OCI-LY1 (cell line): ENCODE measurements around the gene FTL.
"Not testable (repeated sequence)": the region's sequence is repeated elsewhere in the genome, so short reads cannot be mapped to it uniquely, and the experiment has no call there.

Experiments
- H2AFZ ChIP-seq: fragments of 200-600 bp; sonication (generic), shearing (Covaris generic); 2 replicates; pipeline ENCODE4 v1.6.0; 2014; ENCODE audit warnings: antibody characterized with exemption, mild to moderate bottlenecking, low read length
- H3F3A ChIP-seq: fragments of 200-600 bp; sonication (generic), shearing (Covaris generic); 2 replicates; pipeline ENCODE4 v1.6.0; 2014; ENCODE audit warnings: mild to moderate bottlenecking, antibody characterized with exemption, low read length, moderate library complexity; ENCODE audit not compliant: insufficient read depth
- H3K27ac ChIP-seq: fragments of 200-600 bp; sonication (generic); 2 replicates; pipeline ENCODE4 v1.5.1; 2014; ENCODE audit warnings: low read length, mixed run types, mild to moderate bottlenecking, low read depth; ENCODE audit not compliant: poor library complexity, severe bottlenecking
- H3K27me3 ChIP-seq: fragments of 200-600 bp; sonication (generic); 2 replicates; pipeline ENCODE4 v1.6.0; 2014; ENCODE audit warnings: antibody characterized with exemption, mild to moderate bottlenecking, low read length, moderate library complexity; ENCODE audit not compliant: insufficient read depth
- H3K36me3 ChIP-seq: fragments of 200-600 bp; sonication (generic); 2 replicates; pipeline ENCODE4 v1.6.1; 2014; ENCODE audit warnings: mild to moderate bottlenecking, antibody characterized with exemption, low read length, moderate library complexity, mixed read lengths; ENCODE audit not compliant: insufficient read depth
- H3K4me1 ChIP-seq: fragments of 200-600 bp; sonication (generic); 2 replicates; pipeline ENCODE4 v1.5.1; 2014; ENCODE audit warnings: mild to moderate bottlenecking, low read length, moderate library complexity; ENCODE audit not compliant: insufficient read depth, severe bottlenecking
- H3K4me2 ChIP-seq: fragments of 200-600 bp; sonication (generic), shearing (Covaris generic); 2 replicates; pipeline ENCODE4 v1.6.1; 2014; ENCODE audit warnings: low read length
- H3K4me3 ChIP-seq: fragments of 200-600 bp; sonication (generic); 2 replicates; pipeline ENCODE4 v1.5.1; 2014; ENCODE audit warnings: low read length, low read depth, mild to moderate bottlenecking, mixed read lengths; ENCODE audit not compliant: poor library complexity, severe bottlenecking
- H3K79me2 ChIP-seq: fragments of 200-600 bp; shearing (Covaris generic); 2 replicates; pipeline ENCODE4 v1.6.1; 2016; ENCODE audit warnings: mixed run types, low read length, mixed read lengths; ENCODE audit not compliant: insufficient read depth
- H3K9ac ChIP-seq: fragments of 200-600 bp; sonication (generic), shearing (Covaris generic); 2 replicates; pipeline ENCODE4 v1.6.1; 2014; ENCODE audit warnings: mild to moderate bottlenecking, low read length, mixed read lengths
- H3K9me2 ChIP-seq: fragments of 200-600 bp; sonication (generic), shearing (Covaris generic); 2 replicates; pipeline ENCODE4 v1.6.1; 2014; ENCODE audit warnings: low read depth, mild to moderate bottlenecking, low read length, mixed read lengths
- H3K9me3 ChIP-seq: fragments of 200-600 bp; shearing (Covaris generic); 2 replicates; pipeline ENCODE4 v1.6.1; 2014; ENCODE audit warnings: low read length, mixed read lengths
- H4K20me1 ChIP-seq: fragments of 200-600 bp; sonication (generic), shearing (Covaris generic); 2 replicates; pipeline ENCODE4 v1.6.0; 2016; ENCODE audit warnings: mild to moderate bottlenecking, low read length; ENCODE audit not compliant: insufficient read depth
- CTCF ChIP-seq: fragments of 200-600 bp; sonication (generic), shearing (Covaris generic); IDR thresholded peaks from 2 replicates; pipeline ENCODE4 v1.5.1; 2017; ENCODE audit warnings: mild to moderate bottlenecking, antibody characterized with exemption, low read length, moderate library complexity, mixed read lengths
- EZH2 ChIP-seq: fragments of 200-600 bp; sonication (generic), shearing (Covaris generic); IDR thresholded peaks from 2 replicates; pipeline ENCODE4 v1.8.0; 2017; ENCODE audit warnings: borderline replicate concordance, mixed run types, mild to moderate bottlenecking, antibody characterized with exemption, low read length, moderate library complexity, mixed read lengths

FTL gene

DNA sequence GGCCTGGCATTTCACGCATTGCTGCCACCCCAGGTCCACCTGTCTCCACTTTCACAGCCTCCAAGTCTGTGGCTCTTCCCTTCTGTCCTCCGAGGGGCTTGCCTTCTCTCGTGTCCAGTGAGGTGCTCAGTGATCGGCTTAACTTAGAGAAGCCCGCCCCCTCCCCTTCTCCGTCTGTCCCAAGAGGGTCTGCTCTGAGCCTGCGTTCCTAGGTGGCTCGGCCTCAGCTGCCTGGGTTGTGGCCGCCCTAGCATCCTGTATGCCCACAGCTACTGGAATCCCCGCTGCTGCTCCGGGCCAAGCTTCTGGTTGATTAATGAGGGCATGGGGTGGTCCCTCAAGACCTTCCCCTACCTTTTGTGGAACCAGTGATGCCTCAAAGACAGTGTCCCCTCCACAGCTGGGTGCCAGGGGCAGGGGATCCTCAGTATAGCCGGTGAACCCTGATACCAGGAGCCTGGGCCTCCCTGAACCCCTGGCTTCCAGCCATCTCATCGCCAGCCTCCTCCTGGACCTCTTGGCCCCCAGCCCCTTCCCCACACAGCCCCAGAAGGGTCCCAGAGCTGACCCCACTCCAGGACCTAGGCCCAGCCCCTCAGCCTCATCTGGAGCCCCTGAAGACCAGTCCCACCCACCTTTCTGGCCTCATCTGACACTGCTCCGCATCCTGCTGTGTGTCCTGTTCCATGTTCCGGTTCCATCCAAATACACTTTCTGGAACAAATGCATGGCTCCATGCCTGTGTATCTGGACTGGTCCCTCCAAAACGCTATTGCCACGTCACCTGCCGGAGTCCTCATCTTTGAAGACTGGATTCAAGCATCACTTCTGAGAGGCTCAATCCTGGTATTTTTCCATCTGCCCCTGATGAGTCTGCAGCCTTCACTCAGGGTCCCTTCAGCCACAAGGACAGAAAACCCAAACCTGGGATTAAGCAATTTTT is 42.3 kb upstream of the FTL start:
- TF ChIP-seq CTCF, result no peak
- TF ChIP-seq EZH2, result no peak
- H3K79me2 ChIP-seq, result no peaks in the 10 kb centered on the region
- H3K36me3 ChIP-seq, result peaks cover 15% of the 10 kb centered on the region; the same call in 1 of the 2 replicates
- peaks cover 9% of the 10 kb centered on the region for H3K4me1 ChIP-seq
- H3K27me3 ChIP-seq, result no peaks in the 10 kb centered on the region; the same call in 1 of the 2 replicates
- no peaks in the 10 kb centered on the region for H3K9me2 ChIP-seq
- H3K27ac ChIP-seq, result no peak overlapping the region
- H3K4me2 ChIP-seq, result no peak overlapping the region
- H3K9me3 ChIP-seq, result no peaks in the 10 kb centered on the region
- H3K4me3 ChIP-seq, result no peak overlapping the region
- no peaks in the 10 kb centered on the region for H3F3A ChIP-seq
- H2AFZ ChIP-seq, result no peak overlapping the region
- H4K20me1 ChIP-seq, result no peaks in the 10 kb centered on the region
- no peak overlapping the region for H3K9ac ChIP-seq

- no peaks in the 10 kb centered on the region for H3K79me2 ChIP-seq
- H3K4me2 ChIP-seq, result no peak overlapping the region
- H3K4me3 ChIP-seq, result no peak overlapping the region
- H3K27me3 ChIP-seq, result no peaks in the 10 kb centered on the region; the same call in 1 of the 2 replicates
- H3K27ac ChIP-seq, result no peak overlapping the region
- no peaks in the 10 kb centered on the region for H3K9me3 ChIP-seq
- no peaks in the 10 kb centered on the region for H3K4me1 ChIP-seq
- H3K9ac ChIP-seq, result no peak overlapping the region
- H3K36me3 ChIP-seq, result 0 out of 2 replicates have a peak, but pooled peaks cover 7% of the 10 kb centered on the region
- no peak overlapping the region for H2AFZ ChIP-seq
- H4K20me1 ChIP-seq, result no peaks in the 10 kb centered on the region
- H3K9me2 ChIP-seq, result no peaks in the 10 kb centered on the region
- no peaks in the 10 kb centered on the region for H3F3A ChIP-seq
- TF ChIP-seq CTCF (no peak), EZH2 (no peak)
Measured at GRCh38 chr19:48925240-48925843, 39.8 kb upstream of the FTL start.

DNA sequence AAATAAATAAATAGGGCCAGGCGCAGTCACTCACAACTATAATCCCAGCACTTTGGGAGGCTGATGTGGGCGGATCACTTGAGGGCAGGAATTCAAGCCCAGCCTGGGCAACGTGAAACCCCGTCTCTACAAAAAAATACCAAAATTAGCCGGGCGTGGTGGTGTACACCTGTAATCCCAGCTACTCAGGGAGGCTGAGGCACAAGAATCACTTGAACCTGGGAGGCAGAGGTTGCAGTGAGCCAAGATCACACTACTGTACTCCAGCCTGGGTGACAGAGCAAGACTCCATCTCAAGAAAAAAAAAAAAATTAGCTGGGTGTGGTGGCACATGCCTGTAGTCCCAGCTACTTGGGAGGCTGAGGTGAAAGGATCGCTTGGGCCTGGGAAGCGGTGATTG is 39.2 kb upstream of the FTL start:
- not testable (repeated sequence) for H3K9me2 ChIP-seq, H3K27ac ChIP-seq, H3K9me3 ChIP-seq, H3K4me3 ChIP-seq, H3K79me2 ChIP-seq, H4K20me1 ChIP-seq, H3K27me3 ChIP-seq, H3K36me3 ChIP-seq, H3K9ac ChIP-seq, H3K4me2 ChIP-seq, H2AFZ ChIP-seq, H3F3A ChIP-seq, H3K4me1 ChIP-seq
